Measurements from ENCODE around the gene FGF8.

The FGF8 gene

DNA sequence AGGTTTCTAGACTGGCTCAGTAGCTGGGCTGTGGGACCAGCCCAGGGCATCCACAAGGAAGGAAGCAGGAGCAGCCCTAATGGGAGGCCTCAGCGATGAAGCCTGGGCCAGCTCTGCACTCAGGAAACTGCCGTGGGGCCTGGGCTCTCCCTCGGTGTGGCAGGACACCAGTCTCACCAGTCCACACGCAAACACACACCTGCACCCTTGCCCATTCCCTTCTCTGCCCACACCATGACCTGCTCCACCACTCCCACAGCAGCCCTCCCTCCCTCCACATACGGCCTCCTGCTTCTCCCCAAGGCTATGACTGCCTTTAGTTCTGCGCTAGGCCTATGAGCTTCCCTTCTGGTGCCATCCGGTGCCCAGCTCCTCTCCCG, 7.1 kb downstream of the FGF8 start:
- no peak for DNase-seq

DNA sequence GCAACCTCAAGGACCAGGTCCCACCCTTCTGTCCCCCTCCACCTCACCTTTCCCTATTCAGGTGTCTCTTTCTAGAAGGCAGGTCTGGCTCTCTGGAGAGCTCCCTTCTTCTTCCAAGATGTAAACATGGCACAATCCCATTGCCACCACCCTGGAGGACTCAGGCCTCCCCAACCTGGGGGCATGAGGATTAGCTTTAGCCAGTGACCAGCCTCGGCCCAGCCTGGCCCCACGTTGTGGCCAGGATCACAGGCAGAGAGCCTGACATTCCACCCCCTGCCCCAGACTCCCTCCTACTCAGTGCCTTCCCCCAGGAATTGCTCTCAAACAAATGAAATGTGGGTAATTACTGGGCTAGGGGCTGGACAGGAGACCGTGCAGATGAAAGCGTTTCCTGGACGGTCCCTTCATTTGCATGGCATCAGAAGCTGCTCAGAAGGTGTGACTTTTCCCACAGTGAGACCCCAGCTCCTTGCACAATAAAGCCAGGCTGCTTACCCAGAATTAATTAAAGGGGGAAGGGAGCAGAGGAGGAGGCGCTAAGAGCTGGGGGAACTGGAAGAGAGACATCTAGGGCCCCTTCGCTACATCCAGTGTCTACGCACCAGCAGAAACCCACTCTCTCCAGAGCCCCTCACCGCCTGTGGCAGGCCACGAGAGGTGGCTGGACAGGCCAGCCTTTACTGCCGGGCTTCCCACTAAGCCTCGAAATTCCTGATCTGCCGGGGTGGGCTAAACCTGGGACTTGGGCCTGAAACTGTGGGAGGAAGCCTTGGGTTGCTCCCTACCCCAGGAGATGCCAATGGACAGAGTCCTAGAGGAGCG, 7.7 kb downstream of the FGF8 start:
- DNase-seq: no peak

DNA sequence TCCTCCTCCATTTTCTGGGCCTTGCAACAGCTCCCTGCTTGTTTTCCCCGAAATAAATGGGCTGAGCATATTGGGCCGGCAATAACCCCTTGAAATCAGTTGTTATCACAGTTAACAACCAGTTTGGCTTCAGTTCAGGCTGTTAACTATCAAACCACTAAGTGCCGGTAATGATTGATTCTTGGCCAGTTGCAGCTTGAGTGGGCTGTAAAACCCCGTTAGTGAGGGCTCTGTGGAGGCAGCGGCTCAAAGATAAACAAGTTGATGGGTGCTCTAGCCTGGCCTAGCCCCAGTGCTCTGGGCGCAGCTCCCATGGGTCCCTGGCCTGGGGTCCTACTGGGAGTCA, 8.3 kb downstream of the FGF8 start:
- no peak for DNase-seq

DNA sequence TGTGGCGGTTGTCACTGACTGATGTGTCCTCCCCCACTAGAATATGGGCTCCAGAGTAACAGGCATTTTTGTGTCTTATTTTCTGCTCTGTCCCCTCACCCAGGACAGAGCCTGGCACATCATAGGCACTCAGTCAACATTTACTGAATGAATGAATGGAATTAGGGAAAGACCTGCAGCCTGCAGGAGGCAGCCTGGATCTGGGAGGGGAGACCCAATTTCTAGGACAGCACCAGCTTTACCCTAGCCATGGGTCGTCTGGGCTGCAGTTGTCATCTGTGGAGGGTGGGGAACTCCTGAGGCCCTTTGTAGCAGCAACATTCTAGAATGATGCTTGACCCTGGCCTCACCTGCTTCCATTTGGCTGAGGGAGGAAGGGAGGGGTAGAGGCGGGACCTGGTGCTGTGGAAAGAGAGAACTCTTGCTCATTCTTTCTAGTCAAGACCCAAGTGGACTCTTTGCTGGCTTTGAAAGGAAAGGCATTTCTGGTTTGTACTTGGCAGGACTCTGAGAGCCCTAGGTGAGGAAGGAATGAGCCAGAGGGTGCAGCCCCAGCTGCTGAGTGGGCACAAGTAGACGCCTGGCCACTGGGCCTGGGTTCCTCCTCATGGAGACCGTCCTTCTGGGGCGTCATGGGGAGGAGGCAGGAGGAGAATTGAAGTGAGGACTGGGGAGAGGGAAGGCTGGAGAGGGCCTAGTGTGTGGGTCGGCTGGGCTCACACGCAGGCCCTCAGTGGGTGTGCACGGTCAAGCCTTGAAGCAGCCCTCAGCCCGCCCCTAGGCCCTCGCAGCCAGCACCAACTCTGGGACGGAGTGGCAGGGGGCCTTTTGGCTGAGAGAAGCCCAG, 8.9 kb downstream of the FGF8 start:
- DNase-seq: no peak

DNA sequence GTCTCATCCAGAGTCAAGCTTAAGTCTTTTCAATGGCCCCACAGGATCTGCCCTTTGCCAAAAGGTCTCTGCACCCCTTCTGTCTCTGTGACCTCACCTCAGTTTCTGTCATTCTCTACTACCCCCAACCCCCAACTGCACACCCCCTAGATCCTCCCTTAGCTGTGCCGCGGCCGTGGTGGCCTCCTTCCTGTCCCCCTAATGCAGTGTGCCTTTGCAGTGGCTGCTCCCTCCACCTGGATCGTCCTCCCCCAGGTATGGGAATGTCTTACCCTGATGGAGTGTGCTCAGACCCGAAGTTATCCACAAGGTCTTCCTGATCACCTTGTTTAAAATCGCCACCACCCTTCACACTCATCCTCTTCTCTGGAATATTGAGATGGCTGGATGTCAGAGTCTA, 9.6 kb downstream of the FGF8 start:
- no peak for DNase-seq

DNA sequence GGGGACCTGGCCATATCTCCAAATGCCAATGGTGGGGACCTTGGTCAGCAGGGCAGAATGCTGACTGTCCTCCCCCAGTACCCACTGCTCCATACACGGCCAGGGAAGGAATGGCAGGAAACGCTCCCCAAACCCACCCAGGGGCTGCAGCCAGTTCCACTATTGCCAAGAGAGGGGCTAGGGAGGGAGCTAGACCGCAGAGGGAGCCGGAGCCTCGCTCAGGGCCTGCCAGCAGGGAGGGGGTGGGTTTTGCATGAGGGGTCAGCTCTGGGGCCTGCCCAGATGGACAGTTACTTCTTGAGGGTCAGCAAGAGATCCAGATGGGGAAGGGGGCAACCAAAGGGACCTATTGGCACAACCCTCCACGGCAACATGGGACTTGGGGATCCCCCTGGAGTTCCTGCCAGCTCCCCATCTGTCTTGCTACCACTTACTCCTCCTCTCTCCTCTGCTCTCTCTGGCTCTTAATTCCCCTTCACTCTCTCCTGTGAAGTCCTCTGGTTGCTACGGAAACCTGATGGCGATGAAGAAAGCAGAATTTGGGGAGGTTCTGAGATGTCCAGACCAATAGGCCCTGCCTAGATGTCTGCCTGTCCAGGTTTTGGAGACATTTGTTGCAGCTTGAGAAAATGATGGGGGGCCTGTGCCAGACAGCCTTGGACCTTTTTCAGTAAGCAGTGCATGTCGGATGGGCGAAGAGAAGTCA, 12.6 kb downstream of the FGF8 start:
- no peak for DNase-seq

DNA sequence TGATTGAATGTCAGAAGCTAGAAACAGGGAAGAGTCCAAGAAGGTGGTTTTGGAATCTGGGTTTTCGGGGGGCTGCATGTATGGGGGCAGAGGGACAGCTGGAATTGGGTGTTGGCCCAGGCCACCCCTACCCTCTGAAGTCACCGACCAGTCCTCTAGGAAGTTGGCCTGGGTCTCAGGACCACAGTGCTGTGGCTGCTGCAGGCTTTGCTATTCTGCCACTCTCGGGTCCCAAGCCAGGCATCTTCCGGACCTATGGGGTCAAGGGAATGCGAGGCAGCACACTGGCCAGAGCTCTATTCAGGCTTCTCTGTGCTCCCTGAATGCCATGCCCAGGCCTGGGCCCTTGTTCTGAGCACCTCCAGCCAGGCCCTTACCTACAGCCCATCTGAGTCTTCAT, 13.2 kb downstream of the FGF8 start:
- no peak for DNase-seq

DNA sequence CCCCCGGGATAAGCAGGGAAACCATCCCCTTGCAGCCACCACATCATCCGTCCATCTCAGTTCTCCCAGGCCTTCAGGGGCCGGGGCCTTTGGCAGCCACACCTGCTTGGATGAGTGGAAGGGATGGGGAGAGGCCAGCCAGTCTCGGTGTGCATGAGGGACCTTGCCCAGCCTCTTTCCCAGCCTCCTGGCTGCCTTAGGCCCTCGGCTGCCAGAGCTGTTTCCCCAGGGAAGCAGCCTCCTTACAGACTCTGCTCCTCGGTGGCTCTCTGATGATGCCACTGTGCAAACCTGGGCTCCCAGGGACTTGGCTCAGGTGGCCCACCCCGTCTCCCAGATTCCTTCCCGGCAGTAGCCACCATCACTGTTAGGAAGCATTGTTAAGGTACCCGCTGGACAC, 14.7 kb downstream of the FGF8 start:
- DNase-seq: no peak

DNA sequence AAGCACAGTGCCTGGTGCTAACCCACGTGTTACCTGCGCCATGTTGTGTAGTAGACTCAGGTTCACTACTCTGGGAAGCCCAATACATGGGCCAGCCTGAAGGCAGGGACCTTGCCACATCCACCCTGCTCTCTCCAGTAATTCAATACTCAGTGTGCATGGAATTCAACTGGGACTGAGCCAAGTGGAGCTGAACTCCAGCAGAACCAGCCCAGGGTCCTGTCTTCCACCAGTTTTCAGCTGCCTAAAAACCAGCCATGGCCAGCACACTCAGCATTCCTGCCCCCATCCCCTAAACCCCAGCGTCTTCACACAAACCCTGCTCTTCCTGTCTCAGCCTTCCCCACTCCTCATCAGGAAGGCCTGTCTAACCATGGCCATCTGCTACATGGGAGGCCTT, 15.4 kb downstream of the FGF8 start:
- DNase-seq: no peak

DNA sequence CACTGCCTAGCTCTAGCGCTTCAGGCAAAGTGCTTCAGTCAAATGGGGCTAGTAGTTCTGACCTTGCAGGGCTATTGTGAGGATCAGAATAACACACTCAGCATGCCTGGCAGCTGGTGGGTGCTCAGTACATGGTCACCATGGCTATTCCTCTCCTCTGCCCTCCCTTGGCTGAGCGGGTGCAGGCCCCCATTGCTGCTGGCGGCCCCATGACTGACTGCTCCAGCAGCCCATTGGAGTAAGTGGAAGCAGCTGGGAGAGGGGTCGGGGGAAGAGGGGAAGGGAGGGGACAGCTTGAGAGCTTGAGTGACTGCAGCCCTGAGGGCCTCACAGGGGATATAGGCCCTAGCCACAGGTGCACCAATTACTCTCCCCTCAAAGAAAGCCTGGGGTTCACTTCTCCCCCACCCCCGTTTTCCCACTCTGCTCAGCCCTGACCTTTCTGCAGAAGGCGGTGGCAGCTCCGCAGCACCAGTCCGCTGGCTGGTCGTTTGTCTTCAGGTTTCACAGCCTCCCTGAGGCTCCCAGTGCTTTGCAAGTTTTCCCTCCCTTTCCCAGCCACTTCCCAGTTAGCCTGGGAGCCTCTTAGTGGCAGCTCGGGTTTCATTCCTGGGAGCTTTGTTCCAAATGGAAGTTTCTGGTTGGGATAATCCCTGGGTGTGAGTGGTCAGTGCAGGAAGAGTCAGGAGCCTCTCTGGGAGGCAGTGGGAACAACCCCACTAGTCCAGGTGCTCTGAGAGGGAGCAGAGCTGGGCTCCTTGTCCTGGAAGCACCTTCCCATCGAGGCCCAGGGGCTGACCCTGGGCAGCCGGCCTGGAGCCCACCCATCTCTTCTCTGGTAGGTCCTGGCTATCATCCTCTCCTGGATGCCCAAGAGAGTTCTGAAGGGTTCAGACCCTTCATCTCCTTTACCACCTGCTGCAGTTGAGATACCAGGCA, 16.3 kb downstream of the FGF8 start:
- no peak for DNase-seq

DNA sequence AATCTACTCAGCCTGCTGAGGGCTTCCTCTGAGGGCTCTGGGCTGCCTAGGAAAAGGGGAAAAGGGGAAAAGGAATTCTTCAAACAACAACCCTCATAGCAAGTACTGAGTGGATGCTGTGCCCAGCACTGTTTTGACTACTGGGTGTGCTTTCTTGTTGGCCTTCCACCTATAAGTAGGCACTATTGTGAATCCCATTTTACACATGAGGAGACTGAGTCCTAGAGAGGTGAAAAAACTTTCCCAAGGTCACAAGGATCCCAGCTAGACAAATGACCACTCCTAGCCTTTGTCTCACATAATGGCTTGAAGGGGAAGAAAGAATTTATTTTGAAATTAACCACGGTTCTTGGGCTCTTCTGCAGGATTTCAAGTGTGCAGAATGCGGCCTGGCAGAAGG, 17.1 kb downstream of the FGF8 start:
- DNase-seq: no peak

DNA sequence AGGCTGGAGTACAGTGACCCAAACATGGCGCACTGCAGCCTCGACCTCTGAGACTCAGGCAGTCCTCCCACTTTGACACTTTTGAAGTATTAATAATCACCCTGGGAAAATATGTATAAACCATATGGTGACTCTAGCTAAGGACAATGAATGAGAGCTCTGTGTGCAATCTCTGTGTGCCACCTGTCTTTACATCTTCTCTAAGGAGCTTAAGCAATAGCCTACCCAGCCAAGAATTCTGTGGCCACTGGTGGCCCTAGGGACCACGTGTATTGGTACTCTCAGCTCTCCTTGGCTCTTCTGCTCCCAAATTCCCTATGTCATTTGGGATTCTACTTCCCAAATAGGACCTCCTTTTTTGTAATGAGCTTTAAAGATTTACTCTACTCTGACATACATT, 23.7 kb downstream of the FGF8 start:
- DNase-seq: no peak

DNA sequence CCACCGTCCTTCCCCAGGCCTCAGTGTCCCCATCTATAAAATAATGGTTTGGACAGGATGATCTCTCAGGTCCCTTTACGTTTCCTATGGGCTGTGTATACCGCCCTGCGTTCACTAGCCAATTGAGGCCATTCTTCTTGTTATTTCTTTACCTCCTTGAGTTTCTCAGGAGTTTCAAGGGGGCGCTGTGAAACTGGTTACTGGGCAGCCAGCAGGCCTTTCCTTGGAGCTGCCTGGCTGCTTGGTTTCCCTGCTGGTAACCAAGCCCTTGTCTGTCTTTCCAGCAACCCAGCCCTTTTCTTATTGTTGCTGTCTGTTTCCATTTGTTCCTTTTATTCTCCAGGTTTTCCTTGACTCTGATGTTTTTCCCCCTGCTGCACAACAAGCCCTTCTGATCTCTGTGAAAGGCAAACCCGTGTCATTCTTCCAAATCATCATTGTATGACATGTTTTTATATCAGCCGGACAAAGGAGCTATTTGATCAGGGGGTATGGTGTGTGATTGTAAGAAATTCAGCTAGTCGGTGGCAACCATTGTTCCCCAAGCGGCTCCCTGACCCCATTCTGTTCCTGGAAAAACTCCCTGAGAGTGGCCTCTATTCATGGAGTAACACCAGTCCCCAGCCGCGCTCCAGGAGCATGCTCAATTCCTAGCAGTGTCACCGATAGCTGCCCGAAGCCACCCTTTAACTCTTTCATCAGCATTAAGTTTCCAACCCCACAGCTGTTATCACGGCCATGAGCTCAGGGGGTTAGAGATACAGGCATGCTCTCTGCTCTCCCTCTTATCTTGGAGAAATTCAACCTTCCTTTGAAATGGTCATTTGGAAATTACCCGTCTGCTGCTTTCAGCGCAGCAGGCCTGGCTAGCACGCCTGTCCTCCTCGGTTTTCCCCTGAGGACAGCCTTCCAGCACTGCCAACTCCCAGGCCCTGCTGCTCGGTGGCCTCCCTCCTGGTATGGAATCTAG, 26.6 kb downstream of the FGF8 start:
- no peak for DNase-seq

DNA sequence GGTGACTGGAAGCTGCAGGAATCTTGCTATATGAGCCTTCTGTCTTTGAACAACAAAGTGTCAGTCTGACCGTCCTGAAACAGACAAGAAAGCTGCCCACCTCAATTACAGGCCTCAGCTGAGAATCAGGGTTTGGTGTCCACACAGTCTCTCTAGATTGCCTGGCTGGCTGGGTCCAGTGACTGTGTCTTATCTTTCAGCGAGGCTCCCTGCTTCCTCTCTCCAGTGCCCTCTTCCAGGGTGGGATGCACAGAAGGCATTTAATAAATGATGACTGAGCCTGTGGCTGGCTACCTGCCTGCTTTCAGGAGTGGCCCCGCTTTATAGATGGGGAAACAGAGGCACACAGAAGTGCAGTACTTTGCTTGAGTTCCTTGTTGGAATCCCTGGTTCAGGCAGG, 27.4 kb downstream of the FGF8 start:
- DNase-seq: no peak

DNA sequence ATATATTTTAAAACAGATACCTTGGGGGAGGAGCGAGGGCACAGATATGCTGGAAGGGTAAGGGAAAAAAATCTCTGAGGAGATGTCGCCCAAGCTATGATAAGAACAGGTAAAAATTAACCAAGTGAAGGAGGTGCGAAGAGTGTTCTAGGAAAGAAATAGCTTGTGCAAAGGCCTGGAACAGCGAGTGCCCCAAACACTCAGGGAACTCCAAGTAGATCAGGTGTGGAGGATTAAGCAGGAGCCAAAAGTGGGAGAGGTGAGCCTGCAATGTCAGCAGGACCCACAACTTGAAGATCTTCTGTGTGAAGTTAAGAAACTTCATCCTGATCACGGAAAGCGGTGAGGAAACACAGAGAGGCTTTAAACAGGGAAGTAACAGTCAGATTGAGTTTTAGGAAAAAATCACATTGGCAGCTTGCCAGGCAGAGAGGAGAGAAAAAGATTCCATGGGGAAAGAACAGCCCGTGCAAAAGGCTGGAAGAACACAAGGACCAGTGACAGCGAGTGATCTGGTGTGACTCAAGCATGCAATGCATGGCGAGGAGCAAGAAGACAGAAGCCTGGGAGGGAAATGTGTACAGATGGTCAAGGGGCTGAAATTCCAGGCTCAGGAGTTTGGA, 30.7 kb downstream of the FGF8 start:
- DNase-seq: no peak

DNA sequence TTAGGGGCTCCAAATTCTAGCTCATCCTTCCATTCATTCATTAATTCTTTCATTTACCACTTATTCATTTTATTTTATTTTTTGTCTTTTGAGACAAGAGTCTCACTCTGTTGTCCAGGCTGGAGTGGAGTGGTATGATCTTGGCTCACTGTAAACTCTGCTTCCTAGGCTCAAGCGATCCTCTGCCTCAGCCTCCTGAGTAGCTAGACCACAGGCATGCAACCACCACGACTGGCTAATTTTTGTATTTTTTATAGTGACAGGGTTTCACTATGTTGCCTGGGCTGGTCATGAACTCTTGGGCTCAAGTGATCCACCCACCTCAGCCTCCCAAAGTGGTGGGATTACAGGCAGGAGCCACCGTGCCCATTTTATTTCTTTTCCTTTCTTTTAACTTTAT, 31.6 kb downstream of the FGF8 start:
- no peak for DNase-seq

DNA sequence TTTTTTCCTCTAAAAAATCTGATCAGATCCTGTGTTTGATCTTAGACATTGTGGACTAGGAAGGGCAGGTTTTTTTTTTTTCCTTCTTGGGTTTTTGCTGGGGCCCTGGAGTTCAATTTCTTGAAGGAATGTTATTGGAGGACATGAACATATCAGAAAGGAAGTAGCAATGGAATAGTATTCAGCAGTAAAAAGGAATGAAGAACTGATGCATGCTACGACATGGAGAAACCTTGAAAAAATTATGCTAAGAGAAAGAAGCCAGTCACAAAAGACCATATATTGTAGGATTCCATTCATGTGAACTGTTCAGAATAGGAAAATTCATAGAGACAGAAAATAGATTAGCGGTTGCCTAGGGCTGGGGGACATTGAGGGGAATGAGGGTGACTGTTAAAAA, 34.0 kb downstream of the FGF8 start:
- no peak for DNase-seq

DNA sequence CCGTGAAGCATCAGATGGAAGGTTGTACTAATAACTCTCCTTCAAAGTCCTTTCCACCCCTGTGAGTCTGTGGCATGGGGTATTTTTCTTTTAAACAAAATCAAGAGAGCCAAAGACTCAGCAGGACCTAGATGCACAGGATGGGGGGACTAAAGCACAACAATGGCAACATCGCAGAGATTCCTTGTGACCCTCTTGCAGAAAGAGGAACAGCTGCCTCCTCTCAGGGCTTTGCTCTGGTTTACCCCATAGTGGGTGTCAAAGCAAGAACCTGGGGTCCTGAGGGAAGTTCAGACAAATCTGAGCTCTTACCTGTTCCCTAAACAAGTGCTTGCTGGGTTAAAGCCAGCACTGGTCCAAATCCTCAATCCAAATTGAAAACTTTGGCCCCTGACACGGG, 39.2 kb downstream of the FGF8 start:
- DNase-seq: no peak

DNA sequence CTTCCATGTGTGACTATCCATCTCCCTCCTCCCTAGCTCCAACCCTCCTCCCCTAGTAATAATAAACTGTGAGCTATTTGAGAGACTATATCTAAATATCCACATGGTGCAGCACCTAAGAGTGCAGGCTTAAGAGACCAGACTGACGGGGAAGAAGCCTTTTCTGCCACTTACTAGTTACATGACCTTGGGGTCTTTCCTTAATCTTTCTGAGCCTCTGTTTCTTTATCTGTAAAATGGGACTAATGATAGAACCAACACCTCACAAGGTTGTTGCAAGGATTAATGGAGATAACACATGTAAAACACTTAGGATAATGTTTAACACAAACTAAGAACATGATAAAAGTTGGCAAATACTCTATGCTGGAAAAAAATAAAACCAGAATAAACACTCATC, 43.8 kb downstream of the FGF8 start:
- DNase-seq: no peak

DNA sequence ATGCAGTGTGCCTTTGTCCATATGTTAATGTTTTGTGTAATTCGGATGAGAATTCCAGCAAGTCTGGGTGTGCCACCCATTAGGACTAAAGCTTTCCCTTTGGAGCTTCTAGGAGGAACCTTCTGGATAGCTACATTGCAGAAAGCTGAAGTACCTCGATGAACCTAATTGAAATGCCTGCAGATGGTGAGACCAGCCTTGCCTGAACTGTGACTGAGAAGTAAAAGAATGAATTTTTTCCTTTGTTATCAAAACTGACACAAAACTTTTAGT, 49.9 kb downstream of the FGF8 start:
- no peak for DNase-seq

All from activated CD4-positive, alpha-beta T cell treated with anti-CD3 and anti-CD28 coated beads, Interleukin-2, amount 50 U/mL, for 1 hour (primary cell).